ENCODE measurements around the gene COL5A1.

DNA sequence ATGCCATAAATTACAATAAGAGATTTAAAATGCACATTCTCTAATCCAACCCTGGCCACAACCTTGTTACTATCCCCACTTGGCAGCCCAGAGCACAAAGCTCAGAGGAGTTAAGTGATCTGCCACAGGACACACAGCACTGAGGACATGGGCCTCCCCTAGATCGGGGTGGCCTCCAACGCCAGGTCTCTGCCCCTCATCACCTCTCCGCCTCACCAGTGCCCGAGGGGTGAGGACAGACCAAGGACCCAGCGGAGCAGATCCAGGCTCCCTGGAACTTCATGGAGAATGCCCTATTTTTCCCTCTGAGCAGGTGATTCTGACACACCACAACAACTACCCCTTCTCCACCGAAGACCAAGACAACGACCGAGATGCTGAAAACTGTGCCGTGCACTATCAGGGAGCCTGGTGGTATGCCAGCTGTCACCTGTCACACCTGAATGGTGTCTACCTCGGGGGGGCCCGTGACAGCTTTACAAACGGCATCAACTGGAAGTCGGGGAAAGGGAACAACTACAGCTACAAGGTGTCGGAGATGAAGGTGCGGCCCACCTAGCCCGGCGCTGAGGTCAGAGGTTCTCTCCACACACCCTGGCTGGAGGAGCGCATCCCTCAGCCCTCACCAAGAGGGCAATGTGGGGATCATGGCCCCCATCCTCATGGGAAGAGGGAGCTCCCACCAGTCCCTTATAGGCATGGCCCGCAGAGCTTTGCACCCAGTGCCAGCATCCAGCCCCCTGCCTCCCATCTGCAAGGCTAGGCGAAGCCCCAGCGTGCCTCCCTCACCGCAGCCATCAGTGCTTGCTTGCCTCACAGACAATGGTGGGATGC is 226.5 kb downstream of the COL5A1 start:
- TF ChIP-seq, protein P1, sequence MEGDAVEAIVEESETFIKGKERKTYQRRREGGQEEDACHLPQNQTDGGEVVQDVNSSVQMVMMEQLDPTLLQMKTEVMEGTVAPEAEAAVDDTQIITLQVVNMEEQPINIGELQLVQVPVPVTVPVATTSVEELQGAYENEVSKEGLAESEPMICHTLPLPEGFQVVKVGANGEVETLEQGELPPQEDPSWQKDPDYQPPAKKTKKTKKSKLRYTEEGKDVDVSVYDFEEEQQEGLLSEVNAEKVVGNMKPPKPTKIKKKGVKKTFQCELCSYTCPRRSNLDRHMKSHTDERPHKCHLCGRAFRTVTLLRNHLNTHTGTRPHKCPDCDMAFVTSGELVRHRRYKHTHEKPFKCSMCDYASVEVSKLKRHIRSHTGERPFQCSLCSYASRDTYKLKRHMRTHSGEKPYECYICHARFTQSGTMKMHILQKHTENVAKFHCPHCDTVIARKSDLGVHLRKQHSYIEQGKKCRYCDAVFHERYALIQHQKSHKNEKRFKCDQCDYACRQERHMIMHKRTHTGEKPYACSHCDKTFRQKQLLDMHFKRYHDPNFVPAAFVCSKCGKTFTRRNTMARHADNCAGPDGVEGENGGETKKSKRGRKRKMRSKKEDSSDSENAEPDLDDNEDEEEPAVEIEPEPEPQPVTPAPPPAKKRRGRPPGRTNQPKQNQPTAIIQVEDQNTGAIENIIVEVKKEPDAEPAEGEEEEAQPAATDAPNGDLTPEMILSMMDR (IDR thresholded peaks at IDR 0.05): no peak
- no peak for TF ChIP-seq POLR2A (IDR thresholded peaks at IDR 0.05)

All from esophagus squamous epithelium (tissue), 4 donors.